ENCODE results near the gene GTF2B. TPM values are rescaled to one million over a fixed set of nuclear protein-coding genes. Genes with fewer than 3 reads are reported as not detected.

Gene GTF2B, protein sequence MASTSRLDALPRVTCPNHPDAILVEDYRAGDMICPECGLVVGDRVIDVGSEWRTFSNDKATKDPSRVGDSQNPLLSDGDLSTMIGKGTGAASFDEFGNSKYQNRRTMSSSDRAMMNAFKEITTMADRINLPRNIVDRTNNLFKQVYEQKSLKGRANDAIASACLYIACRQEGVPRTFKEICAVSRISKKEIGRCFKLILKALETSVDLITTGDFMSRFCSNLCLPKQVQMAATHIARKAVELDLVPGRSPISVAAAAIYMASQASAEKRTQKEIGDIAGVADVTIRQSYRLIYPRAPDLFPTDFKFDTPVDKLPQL
- total RNA-seq: 31.0 and 33.1 TPM in 2 replicates

DNA sequence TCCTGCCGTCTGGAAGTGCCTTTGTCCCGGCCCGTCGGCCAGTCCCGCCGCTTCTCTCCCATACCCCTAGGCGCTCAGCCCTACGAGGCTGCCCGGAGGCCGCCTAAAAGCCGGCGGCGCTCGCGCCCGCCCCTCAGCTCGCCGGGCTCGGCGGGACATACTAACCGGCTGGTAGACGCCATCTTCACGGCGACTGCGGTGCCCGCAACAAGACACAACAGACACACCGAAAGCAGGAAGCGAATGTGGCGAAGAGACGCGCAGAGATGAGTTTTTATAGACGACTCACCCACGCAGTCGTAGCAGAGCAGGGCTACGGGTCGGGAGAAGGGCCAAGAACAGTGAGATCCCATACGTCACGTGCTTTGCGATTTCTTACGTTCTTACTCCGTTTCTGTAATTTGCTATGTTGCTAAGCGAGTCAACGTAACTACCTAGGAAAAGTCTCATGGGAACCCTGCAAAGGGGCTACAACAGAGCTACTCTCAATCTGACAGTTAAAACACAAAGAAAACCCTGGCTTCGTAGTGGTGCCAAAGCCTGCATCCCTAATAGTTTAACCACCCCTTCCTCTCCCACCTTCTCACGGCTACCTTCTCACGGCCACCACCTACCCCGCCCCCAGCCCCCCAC lies at the start of gene GTF2B:
Gene GTF2B (minus strand): TSS at position 250 of the 633 bp plus-strand sequence. CDS start 68 bp downstream, at position 182.

Small RNAs within 50 kb of the gene (small RNA-seq; reads per million reads assigned to genes)
- not detected for gene RNU6-125P

Other genes with a start within 250 kb of the GTF2B start
- gene PKN2, start 207.3 kb downstream of the GTF2B start, total RNA-seq: 48.7 and 50.6 TPM in 2 replicates
- 21.9 and 24.6 TPM in 2 replicates for gene KYAT3, start 101.1 kb upstream of the GTF2B start, total RNA-seq
- gene RBMXL1, start 101.1 kb upstream of the GTF2B start, total RNA-seq: 5.6 and 8.2 TPM in 2 replicates
- gene GBP3, start 131.3 kb upstream of the GTF2B start, total RNA-seq: 14.0 and 30.2 TPM in 2 replicates
- gene GBP1, start 173.6 kb upstream of the GTF2B start, total RNA-seq: 19.9 and 20.5 TPM in 2 replicates
- gene GBP2, start 234.5 kb upstream of the GTF2B start, total RNA-seq: 52.9 and 66.5 TPM in 2 replicates

Measured in vein endothelial cell (primary cell).